Osteocyte (in vitro differentiated cells): ENCODE results near the gene HOXB3. TPM values are rescaled to one million over a fixed set of nuclear protein-coding genes. Genes with fewer than 3 reads are reported as not detected.

Experiments
- DNase-seq: peaks from one replicate; pipeline ENCODE4 v3.0.0; 2021; ENCODE audit warnings: mixed read lengths; ENCODE audit not compliant: unreplicated experiment; ENCODE audit errors: extremely low spot score
- H3K27ac Mint-ChIP-seq: one replicate; pipeline ENCODE4 v1.8.0; 2021; ENCODE audit warnings: mild to moderate bottlenecking, mixed read lengths; ENCODE audit not compliant: unreplicated experiment
- H3K27me3 Mint-ChIP-seq: one replicate; pipeline ENCODE4 v1.8.0; 2021; ENCODE audit warnings: mixed read lengths; ENCODE audit not compliant: unreplicated experiment
- H3K36me3 Mint-ChIP-seq: one replicate; pipeline ENCODE4 v1.8.0; 2021; ENCODE audit warnings: mixed read lengths; ENCODE audit not compliant: unreplicated experiment
- H3K4me1 Mint-ChIP-seq: one replicate; pipeline ENCODE4 v1.8.0; 2021; ENCODE audit warnings: mixed read lengths; ENCODE audit not compliant: unreplicated experiment
- H3K4me3 Mint-ChIP-seq: one replicate; pipeline ENCODE4 v1.8.0; 2021; ENCODE audit warnings: mild to moderate bottlenecking, moderate library complexity, mixed read lengths; ENCODE audit not compliant: unreplicated experiment
- H3K9me3 Mint-ChIP-seq: one replicate; pipeline ENCODE4 v1.8.0; 2021; ENCODE audit warnings: mixed read lengths; ENCODE audit not compliant: unreplicated experiment
- CTCF ChIP-seq: fragments of 200-600 bp; sonication (generic); IDR thresholded peaks from 2 replicates; pipeline ENCODE4 v1.5.0; 2021; ENCODE audit warnings: antibody characterized with exemption, mild to moderate bottlenecking, moderate library complexity
- total RNA-seq: library from RNA; stranded (reverse); gene quantifications from 2 replicates; pipeline ENCODE4 v1.2.1, GENCODE V29; 2021

The HOXB3 gene
- total RNA-seq, 1 donor from 2014 or later, result 0.46 TPM

GRCh38 chr17:48574505-48575065 lies 15.5 kb downstream of the HOXB3 start:
- Mint-ChIP-seq H3K36me3 (no peaks in the 10 kb centered on the region), H3K4me3 (no peak overlapping the region), H3K4me1 (no peaks in the 10 kb centered on the region), H3K9me3 (no peaks in the 10 kb centered on the region), H3K27me3 (peaks cover 83% of the 10 kb centered on the region), H3K27ac (no peak overlapping the region)
- no peak for TF ChIP-seq CTCF
- DNase-seq, result no peak

DNA sequence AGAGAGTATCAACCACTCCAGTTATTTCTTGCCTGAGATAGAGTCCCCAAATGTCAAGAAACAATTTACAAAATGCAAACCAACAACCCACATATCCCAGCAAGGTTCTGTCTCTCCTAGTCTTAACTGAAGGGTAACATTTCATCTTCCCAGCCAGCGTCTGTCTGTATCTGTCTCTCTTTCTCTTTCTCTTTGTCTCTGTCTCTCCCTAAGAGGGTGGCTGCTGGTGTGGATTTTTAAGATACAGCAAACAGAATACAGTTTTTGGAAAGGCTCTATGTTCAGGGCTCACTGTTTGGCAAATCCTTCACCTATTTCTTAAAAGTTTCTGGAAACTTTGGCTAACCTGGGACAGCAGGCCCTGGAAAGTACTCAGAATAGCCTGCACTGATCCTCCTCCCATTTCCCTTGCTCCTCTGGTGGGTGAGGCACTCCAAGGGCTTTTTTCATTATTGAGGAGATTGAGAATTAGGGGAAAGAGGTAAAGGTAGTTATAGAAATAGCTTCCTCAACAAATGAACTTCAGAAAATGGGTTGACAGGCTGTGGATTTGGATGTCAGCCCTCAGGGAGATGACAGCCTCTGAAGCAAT lies 18.1 kb downstream of the HOXB3 start:
- no peaks in the 10 kb centered on the region for H3K36me3 Mint-ChIP-seq
- no peaks in the 10 kb centered on the region for H3K4me1 Mint-ChIP-seq
- no peaks in the 10 kb centered on the region for H3K9me3 Mint-ChIP-seq
- no peak for DNase-seq
- peaks cover 61% of the 10 kb centered on the region for H3K27me3 Mint-ChIP-seq
- TF ChIP-seq CTCF, result no peak
- H3K27ac Mint-ChIP-seq, result no peak overlapping the region
- H3K4me3 Mint-ChIP-seq, result no peak overlapping the region

DNA sequence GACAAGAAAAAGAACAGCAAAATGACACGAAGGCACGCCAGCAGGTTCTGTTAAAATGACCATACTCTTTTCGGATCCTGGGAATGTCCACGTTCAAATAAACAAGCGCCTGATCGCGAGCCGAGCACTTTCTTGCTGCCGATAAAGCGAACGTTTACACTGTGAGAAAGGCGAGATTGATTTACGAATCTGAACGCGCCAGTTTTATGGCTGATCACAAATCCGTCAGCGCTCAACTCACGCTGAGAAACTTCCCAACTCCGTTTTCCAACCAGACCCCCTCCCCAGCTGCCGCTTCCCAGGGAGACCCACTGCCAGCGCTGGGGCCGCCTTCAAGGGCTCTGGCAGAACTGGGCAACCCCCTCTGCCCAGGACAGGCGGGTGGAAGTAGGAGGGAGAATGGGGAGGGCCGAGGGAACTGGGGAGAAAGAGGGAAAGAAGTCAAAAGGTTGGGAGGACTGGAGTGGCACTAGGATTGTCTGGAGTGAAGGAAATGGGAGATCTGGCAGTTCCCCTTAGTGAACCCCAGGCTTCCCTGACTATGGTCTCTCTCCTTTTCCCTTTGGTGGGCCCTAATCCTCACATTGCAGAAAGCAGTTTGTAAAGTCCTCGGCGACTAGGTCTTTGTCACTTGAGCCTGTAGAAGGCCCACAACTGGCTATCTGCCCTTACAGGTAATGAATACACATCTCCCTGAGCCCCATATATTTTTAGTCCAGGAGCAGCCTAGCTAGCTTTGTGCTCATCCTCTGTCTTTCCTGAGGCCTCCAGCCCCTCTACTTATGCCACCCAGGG lies 18.8 kb downstream of the HOXB3 start:
- no peaks in the 10 kb centered on the region for H3K9me3 Mint-ChIP-seq
- H3K27me3 Mint-ChIP-seq, result peaks cover 56% of the 10 kb centered on the region
- H3K27ac Mint-ChIP-seq, result no peak overlapping the region
- no peaks in the 10 kb centered on the region for H3K4me1 Mint-ChIP-seq
- TF ChIP-seq CTCF, result no peak
- no peak for DNase-seq
- peak overlapping the region; percentile 5 for H3K4me3 Mint-ChIP-seq
- no peaks in the 10 kb centered on the region for H3K36me3 Mint-ChIP-seq

GRCh38 chr17:48570325-48571023 lies 19.6 kb downstream of the HOXB3 start:
- Mint-ChIP-seq H3K27me3 (peaks cover 50% of the 10 kb centered on the region), H3K4me3 (peak overlapping the region; percentile 5), H3K9me3 (no peaks in the 10 kb centered on the region), H3K4me1 (no peaks in the 10 kb centered on the region), H3K36me3 (no peaks in the 10 kb centered on the region), H3K27ac (no peak overlapping the region)
- no peak for DNase-seq
- no peak for TF ChIP-seq CTCF
